Endothelial cell of umbilical vein (primary cell): ENCODE results near the gene CCDC57. TPM values are rescaled to one million over a fixed set of nuclear protein-coding genes. Genes with fewer than 3 reads are reported as not detected.

Source experiments
- BruUV-seq: library from RNA; stranded (reverse); fragments of 400-500 nt; replicated peaks from 2 replicates; lab custom pipeline; 2021; lab: Mats Ljungman, UMichigan
- CTCF ChIA-PET: fragments of 300-600, 350-600 bp; sonication (Branson Sonifier 250); formaldehyde crosslinking; loops from one replicate; lab custom pipeline; 2021; ENCODE audit warnings: antibody characterized with exemption, inconsistent platforms; lab: Charles Lee
- POLR2A ChIA-PET: fragments of 300-600, 350-600 bp; sonication (Branson Sonifier 250); formaldehyde crosslinking; loops from one replicate; lab custom pipeline; 2021; ENCODE audit warnings: antibody characterized with exemption, inconsistent platforms; lab: Charles Lee
- DNase-seq: peaks from one replicate; pipeline ENCODE4 v3.0.0-alpha.2; 2011; ENCODE audit warnings: low read depth, low spot score
- FAIRE-seq: peaks from 2 replicates; lab custom pipeline; 2011; peaks lifted over from hg19 to GRCh38; lab: Jason Lieb, UNC
- H2AFZ ChIP-seq: 2 replicates; pipeline ENCODE4 v1.6.0; 2012; ENCODE audit warnings: low read depth, low read length, control low read depth, inconsistent platforms
- H3K27ac ChIP-seq: 2 replicates; pipeline ENCODE4 v1.5.1; 2011; ENCODE audit warnings: low read depth, mild to moderate bottlenecking, control low read depth, low read length, moderate library complexity; ENCODE audit not compliant: insufficient read depth
- H3K27me3 ChIP-seq, 2 experiments: 2 replicates each; pipeline versions ENCODE4 v1.6.0 to v1.6.1; 2011; ENCODE audit warnings: low read length in 2 of 2, mixed read lengths in 1 of 2; ENCODE audit not compliant: control insufficient read depth in 2 of 2, insufficient read depth in 2 of 2
- H3K36me3 ChIP-seq, 2 experiments: 2 replicates in 1 of 2; 3 replicates in 1 of 2; pipeline ENCODE4 v1.5.1; 2011; ENCODE audit warnings: low read length in 2 of 2, mild to moderate bottlenecking in 1 of 2, moderate library complexity in 1 of 2; ENCODE audit not compliant: control insufficient read depth in 2 of 2, insufficient read depth in 2 of 2; ENCODE audit errors: extremely low read depth in 1 of 2
- H3K4me1 ChIP-seq: 3 replicates; pipeline ENCODE4 v1.5.1; 2011; ENCODE audit warnings: mild to moderate bottlenecking, low read length; ENCODE audit not compliant: control insufficient read depth, insufficient read depth; ENCODE audit errors: extremely low read depth
- H3K4me2 ChIP-seq: 2 replicates; pipeline ENCODE4 v1.6.1; 2011; ENCODE audit warnings: low read length, control low read depth, mixed read lengths; ENCODE audit not compliant: insufficient read depth
- H3K4me3 ChIP-seq, 3 experiments: fragments of 200-600 bp in 1 of 3; sonication (generic), shearing (Covaris generic) in 1 of 3; replicated peaks in 1 of 3; 2 replicates each; pipeline ENCODE4 v1.5.1; 2011 to 2016; ENCODE audit warnings: control low read depth in 3 of 3, low read length in 3 of 3, mild to moderate bottlenecking in 2 of 3, inconsistent platforms in 1 of 3, low read depth in 1 of 3, moderate library complexity in 1 of 3; ENCODE audit not compliant: insufficient read depth in 1 of 3
- H3K79me2 ChIP-seq: 2 replicates; pipeline ENCODE4 v1.6.0; 2012; ENCODE audit warnings: low read length, inconsistent platforms; ENCODE audit not compliant: control insufficient read depth, insufficient read depth
- H3K9ac ChIP-seq: replicated peaks from 2 replicates; pipeline ENCODE3; 2011; ENCODE audit warnings: low read length, control low read depth; ENCODE audit not compliant: insufficient read depth; ENCODE audit errors: extremely low read depth
- H3K9me1 ChIP-seq: replicated peaks from 3 replicates; pipeline ENCODE4 v1.6.0; 2011; ENCODE audit warnings: mild to moderate bottlenecking, low read length; ENCODE audit not compliant: control insufficient read depth, insufficient read depth; ENCODE audit errors: extremely low read depth
- H3K9me3 ChIP-seq: replicated peaks from 2 replicates; pipeline ENCODE4 v1.5.1; 2012; ENCODE audit warnings: low read length, inconsistent platforms; ENCODE audit not compliant: control insufficient read depth, insufficient read depth
- H4K20me1 ChIP-seq: replicated peaks from 2 replicates; pipeline ENCODE3; 2011; ENCODE audit warnings: mild to moderate bottlenecking, low read length; ENCODE audit not compliant: control insufficient read depth, insufficient read depth; ENCODE audit errors: extremely low read depth
- EZH2 ChIP-seq: IDR thresholded peaks from 2 replicates; pipeline ENCODE4 v1.6.1; 2012; ENCODE audit warnings: borderline replicate concordance, low read depth, mild to moderate bottlenecking, moderate library complexity, low read length, inconsistent platforms; ENCODE audit not compliant: severe bottlenecking
- FOS ChIP-seq: IDR thresholded peaks from 2 replicates; pipeline ENCODE4 v1.6.1; 2011; ENCODE audit warnings: mild to moderate bottlenecking, low read length, moderate library complexity, borderline replicate concordance; ENCODE audit not compliant: insufficient read depth
- GATA2 ChIP-seq: IDR thresholded peaks from 2 replicates; pipeline ENCODE4 v1.7.0; 2011; ENCODE audit warnings: low read depth, mild to moderate bottlenecking, moderate library complexity, mixed read lengths, low read length; ENCODE audit not compliant: insufficient read length, insufficient read depth
- JUN ChIP-seq: IDR thresholded peaks from 2 replicates; pipeline ENCODE4 v1.6.1; 2011; ENCODE audit warnings: borderline replicate concordance, low read depth; ENCODE audit not compliant: insufficient read length, insufficient read depth
- MYC ChIP-seq: IDR thresholded peaks from one replicate; pipeline ENCODE4 v1.6.1; 2011; ENCODE audit warnings: mild to moderate bottlenecking, low read depth, low read length
- POLR2A ChIP-seq: IDR thresholded peaks from 2 replicates; pipeline ENCODE4 v1.6.1; 2012; ENCODE audit warnings: low read depth, mild to moderate bottlenecking, control low read depth, low read length
- POLR2AphosphoS5 ChIP-seq: IDR thresholded peaks from 2 replicates; pipeline ENCODE4 v1.6.1; 2012; ENCODE audit warnings: low read depth, mild to moderate bottlenecking, control low read depth, low read length, moderate library complexity; ENCODE audit not compliant: insufficient read depth
- dilution Hi-C: fragments of 300-500 bp; cut with MboI; formaldehyde crosslinking; loops from one replicate; pipeline ENCODE4 v1.15.0; 2019; ENCODE audit warnings: low sequenced_read_pairs; ENCODE audit not compliant: extremely low pct_ligation_motif_present
- intact Hi-C: fragments of 100-400 bp; cut with micrococcal nuclease; formaldehyde crosslinking; loops from one replicate; pipeline ENCODE4 v1.10.0; 2022
- polyA plus RNA-seq, 4 experiments: library from polyadenylated mRNA; depleted of rRNA in 3 of 4; stranded (reverse) in 3 of 4; unstranded in 1 of 4; fragments of >200 nt; gene quantifications; 2 replicates each; pipeline versions ENCODE4 v1.2.1 to v1.2.3, GENCODE V29; 2011 to 2012; ENCODE audit warnings: missing spikeins in 1 of 4
- total RNA-seq: library from RNA; stranded (reverse); gene quantifications from 2 replicates; pipeline ENCODE4 v1.2.3, GENCODE V29; 2021
- TF ChIP-seq, protein P1 (sequence below): IDR thresholded peaks from 2 replicates; pipeline ENCODE4 v1.6.1; 2011; ENCODE audit not compliant: insufficient read depth, insufficient read length
- TF ChIP-seq, protein P2 (sequence below), 2 donors: IDR thresholded peaks; 1 replicate in 1 of 2; 2 replicates in 1 of 2; pipeline ENCODE4 v1.5.1; 2011; ENCODE audit warnings: low read length in 2 of 2, mild to moderate bottlenecking in 2 of 2, moderate library complexity in 2 of 2, control low read depth in 1 of 2, inconsistent platforms in 1 of 2, low read depth in 1 of 2; ENCODE audit not compliant: insufficient read depth in 1 of 2; ENCODE audit errors: extremely low read depth in 1 of 2

Gene CCDC57
- total and polyA plus RNA-seq, 2 donors (not counting 3 experiments of a cell fraction or from before 2014, with no cell fraction given), result 18.6 to 31.6 TPM

DNA sequence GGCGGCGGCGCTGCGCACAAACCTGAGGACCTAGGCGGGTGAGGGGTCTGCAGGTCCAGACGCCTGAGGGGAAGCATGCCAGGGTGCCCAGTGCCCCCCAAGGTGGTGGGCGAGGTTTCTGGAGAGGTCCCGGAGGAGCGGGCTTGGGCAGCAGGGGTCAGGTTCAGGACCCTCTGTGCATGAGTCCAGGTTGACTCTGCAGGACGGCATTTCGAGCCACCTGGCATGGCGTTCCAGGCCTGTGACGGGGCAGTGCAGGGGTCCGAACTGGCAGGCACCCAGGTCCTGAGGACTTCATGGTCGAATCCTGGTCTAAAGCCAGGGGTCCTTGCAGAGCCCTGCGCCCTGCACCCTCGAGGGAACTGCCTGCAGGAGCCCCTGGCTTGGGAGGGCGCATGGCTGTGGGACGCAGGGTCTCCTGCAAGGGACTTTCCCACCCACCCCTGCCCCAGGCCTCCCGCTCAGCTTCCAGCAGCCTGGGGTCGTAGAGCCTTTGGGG, 19.7 kb upstream of the CCDC57 start:
- Histone ChIP-seq H3K9me3 (no peaks in the 10 kb centered on the region), H3K27ac (no peak overlapping the region), H3K4me2 (no peak overlapping the region), H3K9me1 (no peaks in the 10 kb centered on the region), H3K4me3 (no peak overlapping the region), H2AFZ (no peak overlapping the region), H3K36me3 (peaks cover 0 to 6% of the 10 kb centered on the region in 2 experiments), H3K27me3 (no peaks in the 10 kb centered on the region), H3K9ac (no peak overlapping the region), H3K79me2 (peaks cover 72% of the 10 kb centered on the region), H3K4me1 (peaks cover 23% of the 10 kb centered on the region), H4K20me1 (no peaks in the 10 kb centered on the region)
- CTCF ChIA-PET, result interaction anchor here (8.8 kb wide), 1 partner anchor 27 kb away, joined by 104 read pairs; no protein-coding TSS in a partner anchor
- no peak for DNase-seq
- POLR2A ChIA-PET, result interaction anchor here (0.6 kb wide), 1 partner anchor 210 kb away, joined by 4 read pairs; no protein-coding TSS in a partner anchor
- intact Hi-C loops, result loop anchor here (10.0 kb wide), 1 partner anchor 198 kb away; the partner anchor contains the start of genes DCXR and RAC3
- dilution Hi-C loops, result no loop called here
- TF ChIP-seq POLR2AphosphoS5 (no peak), FOS (no peak), POLR2A (no peak), JUN (no peak), MYC (no peak), EZH2 (no peak), GATA2 (no peak)
- TF ChIP-seq, protein P1, sequence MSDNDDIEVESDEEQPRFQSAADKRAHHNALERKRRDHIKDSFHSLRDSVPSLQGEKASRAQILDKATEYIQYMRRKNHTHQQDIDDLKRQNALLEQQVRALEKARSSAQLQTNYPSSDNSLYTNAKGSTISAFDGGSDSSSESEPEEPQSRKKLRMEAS, result no peak
- TF ChIP-seq, protein P2, sequence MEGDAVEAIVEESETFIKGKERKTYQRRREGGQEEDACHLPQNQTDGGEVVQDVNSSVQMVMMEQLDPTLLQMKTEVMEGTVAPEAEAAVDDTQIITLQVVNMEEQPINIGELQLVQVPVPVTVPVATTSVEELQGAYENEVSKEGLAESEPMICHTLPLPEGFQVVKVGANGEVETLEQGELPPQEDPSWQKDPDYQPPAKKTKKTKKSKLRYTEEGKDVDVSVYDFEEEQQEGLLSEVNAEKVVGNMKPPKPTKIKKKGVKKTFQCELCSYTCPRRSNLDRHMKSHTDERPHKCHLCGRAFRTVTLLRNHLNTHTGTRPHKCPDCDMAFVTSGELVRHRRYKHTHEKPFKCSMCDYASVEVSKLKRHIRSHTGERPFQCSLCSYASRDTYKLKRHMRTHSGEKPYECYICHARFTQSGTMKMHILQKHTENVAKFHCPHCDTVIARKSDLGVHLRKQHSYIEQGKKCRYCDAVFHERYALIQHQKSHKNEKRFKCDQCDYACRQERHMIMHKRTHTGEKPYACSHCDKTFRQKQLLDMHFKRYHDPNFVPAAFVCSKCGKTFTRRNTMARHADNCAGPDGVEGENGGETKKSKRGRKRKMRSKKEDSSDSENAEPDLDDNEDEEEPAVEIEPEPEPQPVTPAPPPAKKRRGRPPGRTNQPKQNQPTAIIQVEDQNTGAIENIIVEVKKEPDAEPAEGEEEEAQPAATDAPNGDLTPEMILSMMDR (IDR thresholded peaks at IDR 0.05; ENCODE audit: extremely low read depth in 1 of 2, insufficient read depth in 1 of 2, low read depth in 1 of 2, low read length in 2 of 2), result no peak
- no peak for FAIRE-seq
- BruUV-seq, result no TSS peak
